22Rv1 (cell line): ENCODE data around the gene CDK13.

Source experiments
- ZFX ChIP-seq: fragments of 450-650 bp; IDR thresholded peaks from 2 replicates; pipeline ENCODE4 v1.6.1; 2017; ENCODE audit warnings: antibody characterized with exemption, borderline replicate concordance
- TF ChIP-seq, protein P1 (sequence below): fragments of 450-650 bp; IDR thresholded peaks from 2 replicates; pipeline ENCODE4 v1.5.1; 2017; ENCODE audit warnings: mild to moderate bottlenecking

DNA sequence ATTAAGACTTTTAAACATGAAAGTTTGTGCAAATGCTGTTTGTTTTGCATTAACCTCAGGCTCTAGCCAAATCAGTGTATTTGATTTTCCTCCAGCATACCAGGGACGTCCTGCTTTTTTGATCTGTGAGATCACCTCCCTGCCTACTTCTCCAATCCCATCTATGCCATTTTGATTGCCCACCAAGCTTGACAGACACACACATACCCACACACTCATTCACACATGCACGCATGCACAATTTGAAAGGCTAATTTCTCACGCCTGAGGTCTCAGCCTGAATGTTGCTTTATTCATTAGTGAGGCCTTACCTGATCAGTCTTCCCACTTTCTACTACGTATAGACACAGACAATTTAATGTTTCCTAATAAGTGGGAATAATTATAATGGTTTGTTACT is 53.5 kb downstream of the CDK13 start:
- TF ChIP-seq, protein P1, sequence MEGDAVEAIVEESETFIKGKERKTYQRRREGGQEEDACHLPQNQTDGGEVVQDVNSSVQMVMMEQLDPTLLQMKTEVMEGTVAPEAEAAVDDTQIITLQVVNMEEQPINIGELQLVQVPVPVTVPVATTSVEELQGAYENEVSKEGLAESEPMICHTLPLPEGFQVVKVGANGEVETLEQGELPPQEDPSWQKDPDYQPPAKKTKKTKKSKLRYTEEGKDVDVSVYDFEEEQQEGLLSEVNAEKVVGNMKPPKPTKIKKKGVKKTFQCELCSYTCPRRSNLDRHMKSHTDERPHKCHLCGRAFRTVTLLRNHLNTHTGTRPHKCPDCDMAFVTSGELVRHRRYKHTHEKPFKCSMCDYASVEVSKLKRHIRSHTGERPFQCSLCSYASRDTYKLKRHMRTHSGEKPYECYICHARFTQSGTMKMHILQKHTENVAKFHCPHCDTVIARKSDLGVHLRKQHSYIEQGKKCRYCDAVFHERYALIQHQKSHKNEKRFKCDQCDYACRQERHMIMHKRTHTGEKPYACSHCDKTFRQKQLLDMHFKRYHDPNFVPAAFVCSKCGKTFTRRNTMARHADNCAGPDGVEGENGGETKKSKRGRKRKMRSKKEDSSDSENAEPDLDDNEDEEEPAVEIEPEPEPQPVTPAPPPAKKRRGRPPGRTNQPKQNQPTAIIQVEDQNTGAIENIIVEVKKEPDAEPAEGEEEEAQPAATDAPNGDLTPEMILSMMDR, result no peak
- TF ChIP-seq ZFX, result no peak
